Measurements from ENCODE around the gene KRT26.

KRT26 gene

GRCh38 chr17:40735016-40735415, 37.0 kb downstream of the KRT26 start:
- TF ChIP-seq GABPA (IDR thresholded peaks at IDR 0.05; ENCODE audit: low read depth) (no peak), POLR2AphosphoS5 (IDR thresholded peaks at IDR 0.05; ENCODE audit: low read depth) (no peak), CTCF (IDR thresholded peaks at IDR 0.05; ENCODE audit: insufficient read depth, low read length) (no peak), REST (IDR thresholded peaks at IDR 0.05; ENCODE audit: insufficient replicate concordance, low read depth) (no peak), SPI1 (IDR thresholded peaks at IDR 0.05; ENCODE audit: borderline replicate concordance, low read depth) (no peak)
- Histone ChIP-seq H3K27ac (replicated peaks) (no peak overlapping the region), H3K4me3 (replicated peaks; ENCODE audit: insufficient read depth, low read length) (no peak overlapping the region), H3K27me3 (ENCODE audit: insufficient read depth, poor library complexity, severe bottlenecking) (peaks cover 16% of the 10 kb centered on the region)
- DNase-seq (ENCODE audit: low read depth in 1 of 2, low spot score in 1 of 2) = no peak

GRCh38 chr17:40734018-40734417, 38.0 kb downstream of the KRT26 start:
- no peak for DNase-seq (ENCODE audit: low read depth in 1 of 2, low spot score in 1 of 2)
- TF ChIP-seq POLR2AphosphoS5 (IDR thresholded peaks at IDR 0.05; ENCODE audit: low read depth) (no peak), CTCF (IDR thresholded peaks at IDR 0.05; ENCODE audit: insufficient read depth, low read length) (no peak), GABPA (IDR thresholded peaks at IDR 0.05; ENCODE audit: low read depth) (no peak), SPI1 (IDR thresholded peaks at IDR 0.05; ENCODE audit: borderline replicate concordance, low read depth) (no peak), REST (IDR thresholded peaks at IDR 0.05; ENCODE audit: insufficient replicate concordance, low read depth) (no peak)
- H3K4me3 ChIP-seq (replicated peaks; ENCODE audit: insufficient read depth, low read length) = no peak overlapping the region
- H3K27ac ChIP-seq (replicated peaks) = no peak overlapping the region
- peaks cover 10% of the 10 kb centered on the region for H3K27me3 ChIP-seq (ENCODE audit: insufficient read depth, poor library complexity, severe bottlenecking)

- Histone ChIP-seq H3K27ac (replicated peaks) (no peak overlapping the region), H3K27me3 (ENCODE audit: insufficient read depth, poor library complexity, severe bottlenecking) (peaks cover 8% of the 10 kb centered on the region), H3K4me3 (replicated peaks; ENCODE audit: insufficient read depth, low read length) (no peak overlapping the region)
- no peak for DNase-seq (ENCODE audit: low read depth in 1 of 2, low spot score in 1 of 2)
- no peak for TF ChIP-seq CTCF (IDR thresholded peaks at IDR 0.05; ENCODE audit: insufficient read depth, low read length)
- no peak for TF ChIP-seq GABPA (IDR thresholded peaks at IDR 0.05; ENCODE audit: low read depth)
- TF ChIP-seq REST (IDR thresholded peaks at IDR 0.05; ENCODE audit: insufficient replicate concordance, low read depth) = no peak
- TF ChIP-seq POLR2AphosphoS5 (IDR thresholded peaks at IDR 0.05; ENCODE audit: low read depth) = no peak
- no peak for TF ChIP-seq SPI1 (IDR thresholded peaks at IDR 0.05; ENCODE audit: borderline replicate concordance, low read depth)
Observed at GRCh38 chr17:40730970-40731369, 41.0 kb downstream of the KRT26 start.

All from HL-60 (cell line).